ENCODE results near the gene MFN2.

MFN2 gene

DNA sequence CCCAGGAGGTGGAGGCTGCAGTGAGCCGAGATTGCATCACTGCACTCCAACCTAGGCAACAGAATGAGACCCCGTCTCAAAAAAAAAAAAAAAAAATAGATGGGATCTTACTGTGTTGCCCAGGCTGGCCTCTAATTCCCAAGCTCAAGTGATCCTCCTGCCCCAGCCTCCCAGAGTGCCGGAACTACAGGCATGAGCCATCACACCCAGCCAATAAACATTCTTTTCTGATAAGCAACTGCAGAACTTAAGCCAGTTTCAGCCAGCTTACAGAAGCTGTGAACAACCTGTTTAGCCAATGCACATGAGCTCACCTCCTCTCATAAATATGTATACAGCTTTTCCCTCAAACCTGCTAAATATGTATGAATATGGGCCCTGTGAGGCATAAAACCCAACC lies 35.9 kb downstream of the MFN2 start (continued):
- TF ChIP-seq ZNF121 (tag by site-specific recombination; IDR thresholded peaks at IDR 0.05) = peak; percentile 98
- no peak for TF ChIP-seq MZF1 (tag by site-specific recombination; IDR thresholded peaks at IDR 0.05; ENCODE audit: borderline replicate concordance)
- TF ChIP-seq ZFP41 (tag by site-specific recombination; IDR thresholded peaks at IDR 0.05; ENCODE audit: borderline replicate concordance) = no peak
- TF ChIP-seq, protein P1, sequence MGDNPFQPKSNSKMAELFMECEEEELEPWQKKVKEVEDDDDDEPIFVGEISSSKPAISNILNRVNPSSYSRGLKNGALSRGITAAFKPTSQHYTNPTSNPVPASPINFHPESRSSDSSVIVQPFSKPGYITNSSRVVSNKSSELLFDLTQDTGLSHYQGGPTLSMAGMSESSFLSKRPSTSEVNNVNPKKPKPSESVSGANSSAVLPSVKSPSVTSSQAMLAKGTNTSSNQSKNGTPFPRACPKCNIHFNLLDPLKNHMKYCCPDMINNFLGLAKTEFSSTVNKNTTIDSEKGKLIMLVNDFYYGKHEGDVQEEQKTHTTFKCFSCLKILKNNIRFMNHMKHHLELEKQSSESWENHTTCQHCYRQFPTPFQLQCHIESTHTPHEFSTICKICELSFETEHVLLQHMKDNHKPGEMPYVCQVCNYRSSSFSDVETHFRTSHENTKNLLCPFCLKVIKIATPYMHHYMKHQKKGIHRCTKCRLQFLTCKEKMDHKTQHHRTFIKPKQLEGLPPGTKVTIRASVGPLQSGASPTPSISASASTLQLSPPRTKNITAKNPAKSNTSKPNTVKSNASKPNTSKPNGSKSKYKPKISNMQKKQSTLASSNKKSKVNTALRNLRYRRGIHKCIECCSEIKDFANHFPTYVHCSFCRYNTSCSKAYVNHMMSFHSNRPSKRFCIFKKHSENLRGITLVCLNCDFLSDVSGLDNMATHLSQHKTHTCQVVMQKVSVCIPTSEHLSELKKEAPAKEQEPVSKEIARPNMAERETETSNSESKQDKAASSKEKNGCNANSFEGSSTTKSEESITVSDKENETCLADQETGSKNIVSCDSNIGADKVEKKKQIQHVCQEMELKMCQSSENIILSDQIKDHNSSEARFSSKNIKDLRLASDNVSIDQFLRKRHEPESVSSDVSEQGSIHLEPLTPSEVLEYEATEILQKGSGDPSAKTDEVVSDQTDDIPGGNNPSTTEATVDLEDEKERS (tag by site-specific recombination; IDR thresholded peaks at IDR 0.05) = 0 out of 2 replicates have a peak, but pooled peaks have one; percentile 10
- no peak for TF ChIP-seq ZFP37 (tag by site-specific recombination; IDR thresholded peaks at IDR 0.05)
- TF ChIP-seq KLF1 (tag by site-specific recombination; IDR thresholded peaks at IDR 0.05) = peak; percentile 25; the same call in 1 of the 2 replicates
- TF ChIP-seq ZNF558 (tag by site-specific recombination; IDR thresholded peaks at IDR 0.05) = no peak
- TF ChIP-seq ZNF354C (tag by site-specific recombination; IDR thresholded peaks at IDR 0.05; ENCODE audit: borderline replicate concordance, low read depth) = no peak
- TF ChIP-seq, protein P2, sequence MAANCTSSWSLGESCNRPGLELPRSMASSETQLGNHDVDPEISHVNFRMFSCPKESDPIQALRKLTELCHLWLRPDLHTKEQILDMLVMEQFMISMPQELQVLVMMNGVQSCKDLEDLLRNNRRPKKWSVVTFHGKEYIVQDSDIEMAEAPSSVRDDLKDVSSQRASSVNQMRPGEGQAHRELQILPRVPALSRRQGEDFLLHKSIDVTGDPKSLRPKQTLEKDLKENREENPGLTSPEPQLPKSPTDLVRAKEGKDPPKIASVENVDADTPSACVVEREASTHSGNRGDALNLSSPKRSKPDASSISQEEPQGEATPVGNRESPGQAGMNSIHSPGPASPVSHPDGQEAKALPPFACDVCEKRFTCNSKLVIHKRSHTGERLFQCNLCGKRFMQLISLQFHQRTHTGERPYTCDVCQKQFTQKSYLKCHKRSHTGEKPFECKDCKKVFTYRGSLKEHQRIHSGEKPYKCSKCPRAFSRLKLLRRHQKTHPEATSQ (tag by site-specific recombination; IDR thresholded peaks at IDR 0.05) = no peak
- TF ChIP-seq, protein P3, sequence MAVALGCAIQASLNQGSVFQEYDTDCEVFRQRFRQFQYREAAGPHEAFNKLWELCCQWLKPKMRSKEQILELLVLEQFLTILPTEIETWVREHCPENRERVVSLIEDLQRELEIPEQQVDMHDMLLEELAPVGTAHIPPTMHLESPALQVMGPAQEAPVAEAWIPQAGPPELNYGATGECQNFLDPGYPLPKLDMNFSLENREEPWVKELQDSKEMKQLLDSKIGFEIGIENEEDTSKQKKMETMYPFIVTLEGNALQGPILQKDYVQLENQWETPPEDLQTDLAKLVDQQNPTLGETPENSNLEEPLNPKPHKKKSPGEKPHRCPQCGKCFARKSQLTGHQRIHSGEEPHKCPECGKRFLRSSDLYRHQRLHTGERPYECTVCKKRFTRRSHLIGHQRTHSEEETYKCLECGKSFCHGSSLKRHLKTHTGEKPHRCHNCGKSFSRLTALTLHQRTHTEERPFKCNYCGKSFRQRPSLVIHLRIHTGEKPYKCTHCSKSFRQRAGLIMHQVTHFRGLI (tag by site-specific recombination; IDR thresholded peaks at IDR 0.05) = no peak
- TF ChIP-seq ZNF157 (tag by site-specific recombination; IDR thresholded peaks at IDR 0.05) = no peak

DNA sequence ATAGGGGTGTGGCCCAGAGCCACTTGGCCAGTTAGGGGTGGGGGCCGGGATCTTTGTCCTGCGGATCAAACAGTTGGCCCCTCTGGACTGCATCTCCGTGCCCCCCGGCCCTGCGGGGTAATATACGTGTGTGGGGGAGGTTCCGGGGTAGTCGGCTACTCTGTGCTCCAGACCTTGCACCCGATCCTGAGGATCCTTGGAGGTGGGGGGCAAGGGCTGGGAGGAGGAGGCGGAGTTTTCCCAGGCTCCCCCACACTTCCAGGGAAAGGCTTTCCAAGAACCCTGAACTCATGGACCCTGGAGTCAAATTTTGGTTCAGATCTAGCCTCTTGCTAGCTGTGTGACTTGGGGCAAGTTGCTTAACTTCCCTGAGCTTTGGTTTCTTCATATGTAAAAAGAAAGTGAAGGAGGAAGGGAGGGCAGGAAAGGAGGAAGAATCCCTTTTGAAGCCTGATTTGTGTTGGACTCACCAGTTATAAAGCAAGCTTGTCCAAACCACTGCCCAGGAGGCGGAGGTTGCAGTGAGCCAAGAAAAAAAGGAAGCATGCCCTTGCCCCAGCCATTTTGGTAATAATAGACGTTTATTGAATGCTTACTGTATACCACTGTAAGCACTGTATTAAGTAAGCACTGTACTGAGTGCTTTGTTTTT lies 39.7 kb downstream of the MFN2 start:
- Histone ChIP-seq H3K9me3 (ENCODE audit: control insufficient read depth, insufficient read depth, low read depth, low read length) (no peaks in the 10 kb centered on the region), H3K4me1 (ENCODE audit: control insufficient read depth, insufficient read depth, low read length) (no peaks in the 10 kb centered on the region), H3K27ac (ENCODE audit: extremely low read depth, low read depth, low read length) (peak overlapping the region; percentile 19; the same call in 1 of the 2 replicates), H3K36me3 (ENCODE audit: control insufficient read depth in 2 of 2, insufficient read depth in 1 of 2, low read length in 2 of 2) (peaks cover 0 to 32% of the 10 kb centered on the region in 2 experiments; a peak in 2 of 3 replicates), H3K4me3 (ENCODE audit: low read depth, low read length) (peak overlapping the region; percentile 78)
- ChIA-PET CTCF (interaction anchor here (0.6 to 1.0 kb wide), 3 partner anchors 21 to 104 kb away, joined by 3 to 5 read pairs (median 5); no protein-coding TSS in a partner anchor), POLR2A (interaction anchor here (0.9 to 2.6 kb wide), 8 partner anchors 11 to 112 kb away, joined by 3 to 32 read pairs (median 7); partner anchors contain the start of gene MFN2)
- TF ChIP-seq, protein P4, sequence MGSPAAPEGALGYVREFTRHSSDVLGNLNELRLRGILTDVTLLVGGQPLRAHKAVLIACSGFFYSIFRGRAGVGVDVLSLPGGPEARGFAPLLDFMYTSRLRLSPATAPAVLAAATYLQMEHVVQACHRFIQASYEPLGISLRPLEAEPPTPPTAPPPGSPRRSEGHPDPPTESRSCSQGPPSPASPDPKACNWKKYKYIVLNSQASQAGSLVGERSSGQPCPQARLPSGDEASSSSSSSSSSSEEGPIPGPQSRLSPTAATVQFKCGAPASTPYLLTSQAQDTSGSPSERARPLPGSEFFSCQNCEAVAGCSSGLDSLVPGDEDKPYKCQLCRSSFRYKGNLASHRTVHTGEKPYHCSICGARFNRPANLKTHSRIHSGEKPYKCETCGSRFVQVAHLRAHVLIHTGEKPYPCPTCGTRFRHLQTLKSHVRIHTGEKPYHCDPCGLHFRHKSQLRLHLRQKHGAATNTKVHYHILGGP (tag by site-specific recombination; IDR thresholded peaks at IDR 0.05) = no peak
- TF ChIP-seq ZNF37A (tag by site-specific recombination; IDR thresholded peaks at IDR 0.05) (no peak), ZNF600 (tag by site-specific recombination; IDR thresholded peaks at IDR 0.05) (no peak), BCL11B (tag by site-specific recombination; IDR thresholded peaks at IDR 0.05; ENCODE audit: low read depth) (no peak; the same call in 1 of the 2 replicates), GLIS2 (tag by site-specific recombination; IDR thresholded peaks at IDR 0.05) (peak; percentile 70; the same call in 1 of the 2 replicates), MEIS1 (CRISPR knock-in tag; IDR thresholded peaks at IDR 0.05; ENCODE audit: borderline replicate concordance) (no peak), ZNF473 (tag by site-specific recombination; IDR thresholded peaks at IDR 0.05) (no peak), ZNF19 (tag by site-specific recombination; IDR thresholded peaks at IDR 0.05; ENCODE audit: low read depth) (no peak), ZNF341 (tag by site-specific recombination; IDR thresholded peaks at IDR 0.05; ENCODE audit: low read depth) (no peak)
- TF ChIP-seq, protein P5, sequence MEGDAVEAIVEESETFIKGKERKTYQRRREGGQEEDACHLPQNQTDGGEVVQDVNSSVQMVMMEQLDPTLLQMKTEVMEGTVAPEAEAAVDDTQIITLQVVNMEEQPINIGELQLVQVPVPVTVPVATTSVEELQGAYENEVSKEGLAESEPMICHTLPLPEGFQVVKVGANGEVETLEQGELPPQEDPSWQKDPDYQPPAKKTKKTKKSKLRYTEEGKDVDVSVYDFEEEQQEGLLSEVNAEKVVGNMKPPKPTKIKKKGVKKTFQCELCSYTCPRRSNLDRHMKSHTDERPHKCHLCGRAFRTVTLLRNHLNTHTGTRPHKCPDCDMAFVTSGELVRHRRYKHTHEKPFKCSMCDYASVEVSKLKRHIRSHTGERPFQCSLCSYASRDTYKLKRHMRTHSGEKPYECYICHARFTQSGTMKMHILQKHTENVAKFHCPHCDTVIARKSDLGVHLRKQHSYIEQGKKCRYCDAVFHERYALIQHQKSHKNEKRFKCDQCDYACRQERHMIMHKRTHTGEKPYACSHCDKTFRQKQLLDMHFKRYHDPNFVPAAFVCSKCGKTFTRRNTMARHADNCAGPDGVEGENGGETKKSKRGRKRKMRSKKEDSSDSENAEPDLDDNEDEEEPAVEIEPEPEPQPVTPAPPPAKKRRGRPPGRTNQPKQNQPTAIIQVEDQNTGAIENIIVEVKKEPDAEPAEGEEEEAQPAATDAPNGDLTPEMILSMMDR (tag by site-specific recombination; IDR thresholded peaks at IDR 0.05) = no peak
- TF ChIP-seq, protein P6, sequence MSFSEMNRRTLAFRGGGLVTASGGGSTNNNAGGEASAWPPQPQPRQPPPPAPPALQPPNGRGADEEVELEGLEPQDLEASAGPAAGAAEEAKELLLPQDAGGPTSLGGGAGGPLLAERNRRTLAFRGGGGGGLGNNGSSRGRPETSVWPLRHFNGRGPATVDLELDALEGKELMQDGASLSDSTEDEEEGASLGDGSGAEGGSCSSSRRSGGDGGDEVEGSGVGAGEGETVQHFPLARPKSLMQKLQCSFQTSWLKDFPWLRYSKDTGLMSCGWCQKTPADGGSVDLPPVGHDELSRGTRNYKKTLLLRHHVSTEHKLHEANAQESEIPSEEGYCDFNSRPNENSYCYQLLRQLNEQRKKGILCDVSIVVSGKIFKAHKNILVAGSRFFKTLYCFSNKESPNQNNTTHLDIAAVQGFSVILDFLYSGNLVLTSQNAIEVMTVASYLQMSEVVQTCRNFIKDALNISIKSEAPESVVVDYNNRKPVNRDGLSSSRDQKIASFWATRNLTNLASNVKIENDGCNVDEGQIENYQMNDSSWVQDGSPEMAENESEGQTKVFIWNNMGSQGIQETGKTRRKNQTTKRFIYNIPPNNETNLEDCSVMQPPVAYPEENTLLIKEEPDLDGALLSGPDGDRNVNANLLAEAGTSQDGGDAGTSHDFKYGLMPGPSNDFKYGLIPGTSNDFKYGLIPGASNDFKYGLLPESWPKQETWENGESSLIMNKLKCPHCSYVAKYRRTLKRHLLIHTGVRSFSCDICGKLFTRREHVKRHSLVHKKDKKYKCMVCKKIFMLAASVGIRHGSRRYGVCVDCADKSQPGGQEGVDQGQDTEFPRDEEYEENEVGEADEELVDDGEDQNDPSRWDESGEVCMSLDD (tag by site-specific recombination; IDR thresholded peaks at IDR 0.05) = 0 out of 2 replicates have a peak, but pooled peaks have one; percentile 55
